PFSK-1 (cell line): ENCODE results near the gene COPG2.

ENCODE experiments used
- POLR2AphosphoS5 ChIP-seq: IDR thresholded peaks from 2 replicates; pipeline ENCODE4 v1.6.1; 2012; ENCODE audit warnings: low read depth, mild to moderate bottlenecking, control low read depth, low read length, moderate library complexity
- SIN3A ChIP-seq: IDR thresholded peaks from 2 replicates; pipeline ENCODE4 v1.6.1; 2012; ENCODE audit warnings: mild to moderate bottlenecking, low read length, moderate library complexity, borderline replicate concordance; ENCODE audit not compliant: insufficient read depth

GRCh38 chr7:130486114-130486953 is 182.2 kb downstream of the COPG2 start:
- TF ChIP-seq POLR2AphosphoS5 (no peak), SIN3A (no peak)
